ENCODE results near the gene CENPP. TPM values are rescaled to one million over a fixed set of nuclear protein-coding genes. Genes with fewer than 3 reads are reported as not detected.

The CENPP gene
- total RNA-seq, 1 experiment from 2014 or later = 7.2 TPM

- BruUV-seq (replicated peaks) = no TSS peak
- CTCF ChIA-PET = no interaction called here
- Mint-ChIP-seq H3K4me3 (ENCODE audit: low read depth, unreplicated experiment) (no peak overlapping the region), H3K36me3 (ENCODE audit: insufficient read depth, unreplicated experiment) (no peaks in the 10 kb centered on the region), H3K27me3 (ENCODE audit: unreplicated experiment) (no peaks in the 10 kb centered on the region), H3K9me3 (ENCODE audit: low read depth, unreplicated experiment) (no peaks in the 10 kb centered on the region), H3K27ac (ENCODE audit: unreplicated experiment) (no peak overlapping the region), H3K4me1 (ENCODE audit: low read depth, unreplicated experiment) (no peaks in the 10 kb centered on the region)
- no peak for TF ChIP-seq CTCF (IDR thresholded peaks at IDR 0.05; ENCODE audit: unreplicated experiment)
- intact Hi-C loops (cut with micrococcal nuclease; ENCODE audit: unreplicated experiment) = no loop called here
- DNase-seq = no peak
These were observed 282.6 kb downstream of the CENPP start for GRCh38 chr9:92608241-92608908.

GRCh38 chr9:92608909-92609445 lies 283.2 kb downstream of the CENPP start:
- Mint-ChIP-seq H3K27me3 (ENCODE audit: unreplicated experiment) (no peaks in the 10 kb centered on the region), H3K27ac (ENCODE audit: unreplicated experiment) (no peak overlapping the region), H3K4me1 (ENCODE audit: low read depth, unreplicated experiment) (no peaks in the 10 kb centered on the region), H3K9me3 (ENCODE audit: low read depth, unreplicated experiment) (no peaks in the 10 kb centered on the region), H3K4me3 (ENCODE audit: low read depth, unreplicated experiment) (no peak overlapping the region), H3K36me3 (ENCODE audit: insufficient read depth, unreplicated experiment) (no peaks in the 10 kb centered on the region)
- no peak for TF ChIP-seq CTCF (IDR thresholded peaks at IDR 0.05; ENCODE audit: unreplicated experiment)
- CTCF ChIA-PET = no interaction called here
- intact Hi-C loops (cut with micrococcal nuclease; ENCODE audit: unreplicated experiment) = no loop called here
- BruUV-seq (replicated peaks) = no TSS peak
- no peak for DNase-seq

GRCh38 chr9:92610470-92611420 lies 285.0 kb downstream of the CENPP start:
- no peak for TF ChIP-seq CTCF (IDR thresholded peaks at IDR 0.05; ENCODE audit: unreplicated experiment)
- H3K27me3 Mint-ChIP-seq (ENCODE audit: unreplicated experiment) = no peaks in the 10 kb centered on the region
- no peaks in the 10 kb centered on the region for H3K4me1 Mint-ChIP-seq (ENCODE audit: low read depth, unreplicated experiment)
- H3K36me3 Mint-ChIP-seq (ENCODE audit: insufficient read depth, unreplicated experiment) = no peaks in the 10 kb centered on the region
- CTCF ChIA-PET = no interaction called here
- intact Hi-C loops (cut with micrococcal nuclease; ENCODE audit: unreplicated experiment) = no loop called here
- no TSS peak for BruUV-seq (replicated peaks)
- no peak overlapping the region for H3K4me3 Mint-ChIP-seq (ENCODE audit: low read depth, unreplicated experiment)
- H3K27ac Mint-ChIP-seq (ENCODE audit: unreplicated experiment) = no peak overlapping the region
- no peaks in the 10 kb centered on the region for H3K9me3 Mint-ChIP-seq (ENCODE audit: low read depth, unreplicated experiment)
- DNase-seq = no peak

GRCh38 chr9:92611621-92612285 lies 286.0 kb downstream of the CENPP start:
- Mint-ChIP-seq H3K27ac (ENCODE audit: unreplicated experiment) (no peak overlapping the region), H3K27me3 (ENCODE audit: unreplicated experiment) (no peaks in the 10 kb centered on the region), H3K4me3 (ENCODE audit: low read depth, unreplicated experiment) (no peak overlapping the region), H3K9me3 (ENCODE audit: low read depth, unreplicated experiment) (no peaks in the 10 kb centered on the region), H3K4me1 (ENCODE audit: low read depth, unreplicated experiment) (no peaks in the 10 kb centered on the region), H3K36me3 (ENCODE audit: insufficient read depth, unreplicated experiment) (no peaks in the 10 kb centered on the region)
- no peak for TF ChIP-seq CTCF (IDR thresholded peaks at IDR 0.05; ENCODE audit: unreplicated experiment)
- intact Hi-C loops (cut with micrococcal nuclease; ENCODE audit: unreplicated experiment) = no loop called here
- CTCF ChIA-PET = no interaction called here
- no TSS peak for BruUV-seq (replicated peaks)
- no peak for DNase-seq
